ENCODE measurements around the gene NCOA1. TPM values are rescaled to one million over a fixed set of nuclear protein-coding genes. Genes with fewer than 3 reads are reported as not detected.

NCOA1 gene
- total and polyA plus RNA-seq, 4 donors = 6.5 to 26.6 (median 16.3) TPM

DNA sequence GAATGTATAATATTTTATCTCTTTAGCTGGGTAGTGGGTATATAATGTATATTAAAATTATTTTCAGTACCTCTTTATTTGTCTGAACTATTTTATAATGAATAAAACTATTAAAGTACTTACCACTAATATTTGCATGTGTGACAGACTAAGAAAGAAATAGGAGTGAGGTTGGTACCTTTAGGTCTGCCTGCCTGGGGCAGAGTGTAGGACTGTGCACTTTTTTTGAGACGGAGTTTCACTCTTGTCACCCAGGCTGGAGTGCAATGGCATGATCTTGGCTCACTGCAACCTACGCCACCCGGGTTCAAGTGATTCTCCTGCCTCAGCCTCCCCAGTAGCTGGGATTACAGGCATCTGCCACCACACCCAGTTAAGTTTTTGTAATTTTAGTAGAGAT, 18.8 kb downstream of the NCOA1 start:
- DNase-seq (ENCODE audit: low spot score) = no peak
- no peaks in the 10 kb centered on the region for H3K36me3 ChIP-seq (ENCODE audit: control insufficient read depth in 4 of 4, insufficient read depth in 3 of 4, low read depth in 1 of 4, low read length in 3 of 4)
- H3K9me3 ChIP-seq (ENCODE audit: control insufficient read depth in 4 of 4, low read length in 3 of 4) = no peaks in the 10 kb centered on the region
- no peak overlapping the region for H3K27ac ChIP-seq (ENCODE audit: low read depth in 1 of 2, low read length in 2 of 2)
- H3K4me1 ChIP-seq (ENCODE audit: control insufficient read depth in 4 of 4, insufficient read depth in 4 of 4, low read length in 3 of 4) = peaks cover 2 to 20% (median 6%) of the 10 kb centered on the region in 4 donors
- no peak overlapping the region for H3K9ac ChIP-seq (ENCODE audit: low read depth in 1 of 2, low read length in 2 of 2)
- H3K27me3 ChIP-seq (ENCODE audit: control insufficient read depth in 4 of 4, insufficient read depth in 4 of 4, low read length in 3 of 4) = no peaks in the 10 kb centered on the region
- TF ChIP-seq RXRA (IDR thresholded peaks at IDR 0.05) = no peak
- 94% methylated on average over 3 of the region's 3 CpGs for WGBS
- no peak overlapping the region for H3K4me3 ChIP-seq (ENCODE audit: low read depth in 1 of 3, low read length in 3 of 3)

DNA sequence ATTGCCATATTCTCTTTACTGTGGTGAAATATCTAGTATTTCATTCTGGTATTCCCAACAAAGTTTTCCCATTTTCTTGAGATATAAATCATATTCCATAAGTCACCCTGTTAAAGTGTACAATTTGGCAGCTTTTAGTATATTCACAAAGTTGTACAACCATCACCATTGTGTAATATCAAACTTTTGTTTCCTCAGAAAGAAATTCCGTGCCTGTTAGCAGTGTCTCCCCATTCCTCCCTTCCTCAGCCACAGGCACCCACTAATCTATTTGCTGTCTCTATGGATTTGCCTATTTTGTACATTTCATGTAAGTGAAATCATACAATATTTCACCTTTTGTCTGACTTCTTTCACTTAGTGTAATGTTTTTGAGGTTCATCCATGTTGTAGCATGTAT, 19.7 kb downstream of the NCOA1 start:
- Histone ChIP-seq H3K27ac (ENCODE audit: low read depth in 1 of 2, low read length in 2 of 2) (no peak overlapping the region), H3K36me3 (ENCODE audit: control insufficient read depth in 4 of 4, insufficient read depth in 3 of 4, low read depth in 1 of 4, low read length in 3 of 4) (no peaks in the 10 kb centered on the region), H3K4me1 (ENCODE audit: control insufficient read depth in 4 of 4, insufficient read depth in 4 of 4, low read length in 3 of 4) (peaks cover 2 to 22% (median 6%) of the 10 kb centered on the region in 4 donors), H3K4me3 (ENCODE audit: low read depth in 1 of 3, low read length in 3 of 3) (no peak overlapping the region), H3K9ac (ENCODE audit: low read depth in 1 of 2, low read length in 2 of 2) (no peak overlapping the region), H3K27me3 (ENCODE audit: control insufficient read depth in 4 of 4, insufficient read depth in 4 of 4, low read length in 3 of 4) (no peaks in the 10 kb centered on the region), H3K9me3 (ENCODE audit: control insufficient read depth in 4 of 4, low read length in 3 of 4) (no peaks in the 10 kb centered on the region)
- WGBS = 76% methylated on average over 1 of the region's 1 CpG
- TF ChIP-seq JUND (IDR thresholded peaks at IDR 0.05) = no peak
- TF ChIP-seq FOXA2 (IDR thresholded peaks at IDR 0.05) = no peak
- DNase-seq (ENCODE audit: low spot score) = no peak

DNA sequence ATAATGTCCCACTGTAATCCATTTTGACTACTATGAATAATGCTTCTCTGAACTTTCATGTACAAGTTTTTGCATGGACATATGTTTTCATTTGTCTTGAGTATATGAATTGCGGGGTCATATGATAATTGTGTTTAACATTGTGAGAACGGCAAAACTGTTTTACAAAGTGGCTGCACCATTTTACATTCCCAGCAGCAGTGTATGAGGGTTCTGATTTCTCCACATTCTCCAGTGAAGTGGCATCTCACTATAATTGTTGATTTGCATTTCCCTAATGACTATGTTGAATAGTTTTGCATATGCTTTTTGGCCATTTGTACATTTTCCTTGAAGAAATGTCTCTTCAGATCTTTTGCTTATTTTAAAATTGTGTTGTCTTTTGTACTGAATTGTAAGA, 20.1 kb downstream of the NCOA1 start:
- Histone ChIP-seq H3K4me3 (ENCODE audit: low read depth in 1 of 3, low read length in 3 of 3) (no peak overlapping the region), H3K9ac (ENCODE audit: low read depth in 1 of 2, low read length in 2 of 2) (no peak overlapping the region), H3K9me3 (ENCODE audit: control insufficient read depth in 4 of 4, low read length in 3 of 4) (no peaks in the 10 kb centered on the region), H3K36me3 (ENCODE audit: control insufficient read depth in 4 of 4, insufficient read depth in 3 of 4, low read depth in 1 of 4, low read length in 3 of 4) (no peaks in the 10 kb centered on the region), H3K27ac (ENCODE audit: low read depth in 1 of 2, low read length in 2 of 2) (no peak overlapping the region), H3K27me3 (ENCODE audit: control insufficient read depth in 4 of 4, insufficient read depth in 4 of 4, low read length in 3 of 4) (no peaks in the 10 kb centered on the region), H3K4me1 (ENCODE audit: control insufficient read depth in 4 of 4, insufficient read depth in 4 of 4, low read length in 3 of 4) (peaks cover 2 to 24% (median 6%) of the 10 kb centered on the region in 4 donors)
- no peak for TF ChIP-seq HNF4G (IDR thresholded peaks at IDR 0.05)
- TF ChIP-seq FOXA2 (IDR thresholded peaks at IDR 0.05) = no peak
- TF ChIP-seq NR2F2 (IDR thresholded peaks at IDR 0.05) = no peak
- no peak for TF ChIP-seq JUND (IDR thresholded peaks at IDR 0.05)
- TF ChIP-seq SP1 (IDR thresholded peaks at IDR 0.05) = no peak
- TF ChIP-seq, protein P1, sequence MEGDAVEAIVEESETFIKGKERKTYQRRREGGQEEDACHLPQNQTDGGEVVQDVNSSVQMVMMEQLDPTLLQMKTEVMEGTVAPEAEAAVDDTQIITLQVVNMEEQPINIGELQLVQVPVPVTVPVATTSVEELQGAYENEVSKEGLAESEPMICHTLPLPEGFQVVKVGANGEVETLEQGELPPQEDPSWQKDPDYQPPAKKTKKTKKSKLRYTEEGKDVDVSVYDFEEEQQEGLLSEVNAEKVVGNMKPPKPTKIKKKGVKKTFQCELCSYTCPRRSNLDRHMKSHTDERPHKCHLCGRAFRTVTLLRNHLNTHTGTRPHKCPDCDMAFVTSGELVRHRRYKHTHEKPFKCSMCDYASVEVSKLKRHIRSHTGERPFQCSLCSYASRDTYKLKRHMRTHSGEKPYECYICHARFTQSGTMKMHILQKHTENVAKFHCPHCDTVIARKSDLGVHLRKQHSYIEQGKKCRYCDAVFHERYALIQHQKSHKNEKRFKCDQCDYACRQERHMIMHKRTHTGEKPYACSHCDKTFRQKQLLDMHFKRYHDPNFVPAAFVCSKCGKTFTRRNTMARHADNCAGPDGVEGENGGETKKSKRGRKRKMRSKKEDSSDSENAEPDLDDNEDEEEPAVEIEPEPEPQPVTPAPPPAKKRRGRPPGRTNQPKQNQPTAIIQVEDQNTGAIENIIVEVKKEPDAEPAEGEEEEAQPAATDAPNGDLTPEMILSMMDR (IDR thresholded peaks at IDR 0.05; ENCODE audit: low read depth, low read length, missing input control) = no peak
- TF ChIP-seq, protein P2, sequence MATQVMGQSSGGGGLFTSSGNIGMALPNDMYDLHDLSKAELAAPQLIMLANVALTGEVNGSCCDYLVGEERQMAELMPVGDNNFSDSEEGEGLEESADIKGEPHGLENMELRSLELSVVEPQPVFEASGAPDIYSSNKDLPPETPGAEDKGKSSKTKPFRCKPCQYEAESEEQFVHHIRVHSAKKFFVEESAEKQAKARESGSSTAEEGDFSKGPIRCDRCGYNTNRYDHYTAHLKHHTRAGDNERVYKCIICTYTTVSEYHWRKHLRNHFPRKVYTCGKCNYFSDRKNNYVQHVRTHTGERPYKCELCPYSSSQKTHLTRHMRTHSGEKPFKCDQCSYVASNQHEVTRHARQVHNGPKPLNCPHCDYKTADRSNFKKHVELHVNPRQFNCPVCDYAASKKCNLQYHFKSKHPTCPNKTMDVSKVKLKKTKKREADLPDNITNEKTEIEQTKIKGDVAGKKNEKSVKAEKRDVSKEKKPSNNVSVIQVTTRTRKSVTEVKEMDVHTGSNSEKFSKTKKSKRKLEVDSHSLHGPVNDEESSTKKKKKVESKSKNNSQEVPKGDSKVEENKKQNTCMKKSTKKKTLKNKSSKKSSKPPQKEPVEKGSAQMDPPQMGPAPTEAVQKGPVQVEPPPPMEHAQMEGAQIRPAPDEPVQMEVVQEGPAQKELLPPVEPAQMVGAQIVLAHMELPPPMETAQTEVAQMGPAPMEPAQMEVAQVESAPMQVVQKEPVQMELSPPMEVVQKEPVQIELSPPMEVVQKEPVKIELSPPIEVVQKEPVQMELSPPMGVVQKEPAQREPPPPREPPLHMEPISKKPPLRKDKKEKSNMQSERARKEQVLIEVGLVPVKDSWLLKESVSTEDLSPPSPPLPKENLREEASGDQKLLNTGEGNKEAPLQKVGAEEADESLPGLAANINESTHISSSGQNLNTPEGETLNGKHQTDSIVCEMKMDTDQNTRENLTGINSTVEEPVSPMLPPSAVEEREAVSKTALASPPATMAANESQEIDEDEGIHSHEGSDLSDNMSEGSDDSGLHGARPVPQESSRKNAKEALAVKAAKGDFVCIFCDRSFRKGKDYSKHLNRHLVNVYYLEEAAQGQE (IDR thresholded peaks at IDR 0.05) = no peak
- TF ChIP-seq TAF1 (conservative IDR thresholded peaks at IDR 0.05) = no peak
- TF ChIP-seq FOXA1 (IDR thresholded peaks at IDR 0.05) = no peak
- no peak for TF ChIP-seq RAD21 (IDR thresholded peaks at IDR 0.05)
- TF ChIP-seq YY1 (IDR thresholded peaks at IDR 0.05) = no peak
- no peak for TF ChIP-seq HNF4A (conservative IDR thresholded peaks at IDR 0.05)
- TF ChIP-seq RXRA (IDR thresholded peaks at IDR 0.05) = no peak
- TF ChIP-seq GABPA (IDR thresholded peaks at IDR 0.05 in 1 of 2, conservative IDR thresholded peaks at IDR 0.05 in 1 of 2) = no peak
- TF ChIP-seq, protein P3, sequence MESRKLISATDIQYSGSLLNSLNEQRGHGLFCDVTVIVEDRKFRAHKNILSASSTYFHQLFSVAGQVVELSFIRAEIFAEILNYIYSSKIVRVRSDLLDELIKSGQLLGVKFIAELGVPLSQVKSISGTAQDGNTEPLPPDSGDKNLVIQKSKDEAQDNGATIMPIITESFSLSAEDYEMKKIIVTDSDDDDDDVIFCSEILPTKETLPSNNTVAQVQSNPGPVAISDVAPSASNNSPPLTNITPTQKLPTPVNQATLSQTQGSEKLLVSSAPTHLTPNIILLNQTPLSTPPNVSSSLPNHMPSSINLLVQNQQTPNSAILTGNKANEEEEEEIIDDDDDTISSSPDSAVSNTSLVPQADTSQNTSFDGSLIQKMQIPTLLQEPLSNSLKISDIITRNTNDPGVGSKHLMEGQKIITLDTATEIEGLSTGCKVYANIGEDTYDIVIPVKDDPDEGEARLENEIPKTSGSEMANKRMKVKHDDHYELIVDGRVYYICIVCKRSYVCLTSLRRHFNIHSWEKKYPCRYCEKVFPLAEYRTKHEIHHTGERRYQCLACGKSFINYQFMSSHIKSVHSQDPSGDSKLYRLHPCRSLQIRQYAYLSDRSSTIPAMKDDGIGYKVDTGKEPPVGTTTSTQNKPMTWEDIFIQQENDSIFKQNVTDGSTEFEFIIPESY (IDR thresholded peaks at IDR 0.05) = no peak
- TF ChIP-seq, protein P4, sequence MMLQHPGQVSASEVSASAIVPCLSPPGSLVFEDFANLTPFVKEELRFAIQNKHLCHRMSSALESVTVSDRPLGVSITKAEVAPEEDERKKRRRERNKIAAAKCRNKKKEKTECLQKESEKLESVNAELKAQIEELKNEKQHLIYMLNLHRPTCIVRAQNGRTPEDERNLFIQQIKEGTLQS (IDR thresholded peaks at IDR 0.05) = no peak
- TF ChIP-seq, protein P5, sequence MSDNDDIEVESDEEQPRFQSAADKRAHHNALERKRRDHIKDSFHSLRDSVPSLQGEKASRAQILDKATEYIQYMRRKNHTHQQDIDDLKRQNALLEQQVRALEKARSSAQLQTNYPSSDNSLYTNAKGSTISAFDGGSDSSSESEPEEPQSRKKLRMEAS (IDR thresholded peaks at IDR 0.05) = no peak
- TF ChIP-seq EGR1 (IDR thresholded peaks at IDR 0.05; ENCODE audit: low read depth in 2 of 2) = no peak
- WGBS = 96% methylated on average over 2 of the region's 2 CpGs
- no peak for DNase-seq (ENCODE audit: low spot score)

Measured in liver (tissue), 9 donors.